Measurements from ENCODE around the gene DGCR8. TPM values are rescaled to one million over a fixed set of nuclear protein-coding genes. Genes with fewer than 3 reads are reported as not detected.

DGCR8 gene
- total and polyA plus RNA-seq, 2 donors from 2014 or later: 12.2 to 40.1 TPM

DNA sequence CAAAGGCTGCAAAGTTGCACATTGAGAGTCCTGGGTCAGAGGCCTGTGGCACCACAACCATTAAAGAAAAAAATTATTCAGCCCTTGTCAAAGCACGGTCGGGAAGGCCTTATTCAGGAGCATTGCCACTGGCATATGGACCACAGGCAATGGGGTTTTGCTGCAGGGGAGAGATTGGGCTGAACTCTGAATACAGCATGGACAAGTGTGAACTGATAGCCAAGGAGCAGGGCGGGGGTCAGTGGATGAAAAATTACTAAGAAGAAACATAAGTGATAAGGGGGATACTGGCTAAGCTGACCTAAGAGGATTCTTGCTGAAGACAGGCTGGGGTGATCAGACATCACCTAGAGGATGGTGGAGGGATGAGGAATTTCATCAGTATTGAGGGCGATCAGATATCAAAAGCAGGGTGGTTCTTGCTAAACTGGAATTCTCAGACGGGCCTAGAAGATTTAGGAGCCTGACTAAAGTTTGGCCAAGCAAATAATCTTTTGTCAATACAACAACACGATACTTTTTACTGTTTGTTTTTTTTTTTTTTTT lies 3.3 kb upstream of the DGCR8 start:
- H3K4me3 ChIP-seq (ENCODE audit: low read length in 3 of 3): no peak overlapping the region
- TF ChIP-seq, protein P1, sequence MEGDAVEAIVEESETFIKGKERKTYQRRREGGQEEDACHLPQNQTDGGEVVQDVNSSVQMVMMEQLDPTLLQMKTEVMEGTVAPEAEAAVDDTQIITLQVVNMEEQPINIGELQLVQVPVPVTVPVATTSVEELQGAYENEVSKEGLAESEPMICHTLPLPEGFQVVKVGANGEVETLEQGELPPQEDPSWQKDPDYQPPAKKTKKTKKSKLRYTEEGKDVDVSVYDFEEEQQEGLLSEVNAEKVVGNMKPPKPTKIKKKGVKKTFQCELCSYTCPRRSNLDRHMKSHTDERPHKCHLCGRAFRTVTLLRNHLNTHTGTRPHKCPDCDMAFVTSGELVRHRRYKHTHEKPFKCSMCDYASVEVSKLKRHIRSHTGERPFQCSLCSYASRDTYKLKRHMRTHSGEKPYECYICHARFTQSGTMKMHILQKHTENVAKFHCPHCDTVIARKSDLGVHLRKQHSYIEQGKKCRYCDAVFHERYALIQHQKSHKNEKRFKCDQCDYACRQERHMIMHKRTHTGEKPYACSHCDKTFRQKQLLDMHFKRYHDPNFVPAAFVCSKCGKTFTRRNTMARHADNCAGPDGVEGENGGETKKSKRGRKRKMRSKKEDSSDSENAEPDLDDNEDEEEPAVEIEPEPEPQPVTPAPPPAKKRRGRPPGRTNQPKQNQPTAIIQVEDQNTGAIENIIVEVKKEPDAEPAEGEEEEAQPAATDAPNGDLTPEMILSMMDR (IDR thresholded peaks at IDR 0.05; ENCODE audit: borderline replicate concordance, extremely low read depth, insufficient read depth): no peak
- H3K27me3 ChIP-seq (ENCODE audit: control insufficient read depth, insufficient read depth, low read length): no peaks in the 10 kb centered on the region
- H3K27ac ChIP-seq (ENCODE audit: low read depth in 2 of 2, low read length in 2 of 2): no peak overlapping the region
- no peak for FAIRE-seq
- H3K36me3 ChIP-seq (ENCODE audit: control insufficient read depth in 2 of 3, insufficient read depth in 3 of 3, low read length in 3 of 3): no peaks in the 10 kb centered on the region
- H3K9me3 ChIP-seq (ENCODE audit: control insufficient read depth in 2 of 3, insufficient read depth in 1 of 3, low read length in 3 of 3): no peaks in the 10 kb centered on the region
- H3K9ac ChIP-seq (ENCODE audit: low read length in 3 of 3): no peak overlapping the region
- peaks cover 0 to 10% (median 3%) of the 10 kb centered on the region in 3 donors for H3K4me1 ChIP-seq (ENCODE audit: control insufficient read depth in 2 of 3, insufficient read depth in 2 of 3, low read depth in 1 of 3, low read length in 3 of 3)
- peak in 1 of 5 donors; percentile 12 for DNase-seq
- intact Hi-C loops (cut with DNase I): no loop called here

DNA sequence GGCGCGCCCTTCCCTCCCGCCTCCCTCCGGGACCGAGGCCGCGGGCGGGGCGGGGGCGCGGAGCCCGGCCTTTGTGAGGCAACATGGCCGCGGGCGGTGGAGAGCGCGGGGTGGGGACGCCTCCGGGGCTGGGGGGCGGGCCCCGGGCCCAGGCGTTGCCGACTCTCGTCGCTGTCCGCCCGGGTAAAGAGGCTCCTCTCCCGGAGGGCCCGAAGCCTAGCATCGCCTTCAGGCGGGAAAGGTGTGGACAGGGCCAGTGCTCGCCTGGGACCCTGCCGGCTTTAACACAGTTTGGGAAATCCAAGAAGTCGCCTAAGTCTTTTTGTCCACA lies 369 bp downstream of the DGCR8 start:
- Histone ChIP-seq H3K4me1 (ENCODE audit: control insufficient read depth in 2 of 3, insufficient read depth in 2 of 3, low read depth in 1 of 3, low read length in 3 of 3) (peaks cover 0 to 30% (median 22%) of the 10 kb centered on the region in 3 donors), H3K4me3 (ENCODE audit: low read length in 3 of 3) (peak overlapping the region; percentile 75 to 98 (median 92))

DNA sequence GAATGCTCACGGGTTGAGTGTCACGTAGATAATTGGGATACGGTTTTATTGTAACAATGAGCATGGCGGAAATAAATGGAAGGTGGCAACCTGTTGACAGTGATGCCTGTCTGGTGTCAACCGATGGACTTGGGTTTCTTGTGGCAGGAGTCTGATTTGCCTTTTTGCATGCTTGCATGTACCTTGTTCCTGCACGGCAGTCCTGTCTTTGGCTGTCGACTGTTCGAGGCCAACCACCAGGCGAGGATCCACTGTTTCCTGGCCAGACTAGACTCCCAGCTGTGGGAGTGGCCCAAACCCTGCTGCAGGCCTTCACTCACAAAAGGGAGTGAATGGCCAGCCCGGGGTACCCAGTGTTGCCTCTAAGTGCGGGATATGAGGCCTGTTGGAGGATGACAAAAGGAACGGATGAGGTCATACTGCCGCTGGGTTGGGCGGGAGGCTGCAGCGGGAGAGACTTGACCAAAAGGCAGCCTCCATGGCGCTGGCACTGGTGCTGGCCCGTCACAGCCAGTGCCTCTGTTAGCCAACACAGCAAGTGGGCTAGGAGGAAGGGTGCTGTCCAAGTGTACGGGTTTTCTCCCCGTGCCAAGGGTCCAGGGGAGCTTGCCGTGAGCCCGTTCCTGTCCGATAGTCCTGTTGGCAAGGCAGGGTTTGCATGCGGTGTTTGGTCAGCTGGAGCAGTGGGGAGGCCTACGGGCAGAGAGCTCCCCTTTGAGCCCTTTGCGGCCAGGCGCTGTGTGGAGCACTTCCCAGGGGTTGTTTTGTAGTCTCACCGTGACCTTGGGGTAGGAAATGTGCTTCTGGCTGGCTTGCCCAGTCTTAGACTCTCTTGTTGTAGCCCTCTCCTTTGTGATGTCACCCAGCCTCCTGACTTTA lies 974 bp downstream of the DGCR8 start:
- Histone ChIP-seq H3K4me3 (ENCODE audit: low read length in 3 of 3) (peak overlapping the region; percentile 75 to 98 (median 92)), H3K4me1 (ENCODE audit: control insufficient read depth in 2 of 3, insufficient read depth in 2 of 3, low read depth in 1 of 3, low read length in 3 of 3) (peaks cover 0 to 30% (median 22%) of the 10 kb centered on the region in 3 donors), H3K27me3 (ENCODE audit: control insufficient read depth, insufficient read depth, low read length) (no peaks in the 10 kb centered on the region), H3K27ac (ENCODE audit: low read depth in 2 of 2, low read length in 2 of 2) (peak overlapping the region; percentile 39 to 75), H3K9ac (ENCODE audit: low read length in 3 of 3) (peak overlapping the region; percentile 68 to 98 (median 82)), H3K36me3 (ENCODE audit: control insufficient read depth in 2 of 3, insufficient read depth in 3 of 3, low read length in 3 of 3) (peaks cover 0 to 6% (median 3%) of the 10 kb centered on the region in 3 donors), H3K9me3 (ENCODE audit: control insufficient read depth in 2 of 3, insufficient read depth in 1 of 3, low read length in 3 of 3) (no peaks in the 10 kb centered on the region)
- TF ChIP-seq, protein P1 (IDR thresholded peaks at IDR 0.05; ENCODE audit: borderline replicate concordance, extremely low read depth, insufficient read depth): no peak
- intact Hi-C loops (cut with DNase I): no loop called here
- FAIRE-seq (no peak), DNase-seq (peak; percentile 51 to 77 (median 74))

More for the DNA sequence above, 369 bp downstream of the DGCR8 start:
- intact Hi-C loops (cut with DNase I): no loop called here
- Histone ChIP-seq H3K27ac (ENCODE audit: low read depth in 2 of 2, low read length in 2 of 2) (peak overlapping the region; percentile 39 to 75), H3K36me3 (ENCODE audit: control insufficient read depth in 2 of 3, insufficient read depth in 3 of 3, low read length in 3 of 3) (no peaks in the 10 kb centered on the region), H3K27me3 (ENCODE audit: control insufficient read depth, insufficient read depth, low read length) (no peaks in the 10 kb centered on the region), H3K9ac (ENCODE audit: low read length in 3 of 3) (peak overlapping the region; percentile 68 to 98 (median 82)), H3K9me3 (ENCODE audit: control insufficient read depth in 2 of 3, insufficient read depth in 1 of 3, low read length in 3 of 3) (no peaks in the 10 kb centered on the region)
- FAIRE-seq (no peak), DNase-seq (peak in 4 of 5 donors; percentile 60 to 88 (median 82))
- TF ChIP-seq, protein P1 (IDR thresholded peaks at IDR 0.05; ENCODE audit: borderline replicate concordance, extremely low read depth, insufficient read depth): no peak

Measured in kidney (tissue), 14 donors.